NCI-H774 (cell line): ENCODE results near the gene PELO.

ENCODE experiments used
- DNase-seq: peaks from one replicate; lab custom pipeline; 2025; lab: John Stamatoyannopoulos, UW

The PELO gene

DNA sequence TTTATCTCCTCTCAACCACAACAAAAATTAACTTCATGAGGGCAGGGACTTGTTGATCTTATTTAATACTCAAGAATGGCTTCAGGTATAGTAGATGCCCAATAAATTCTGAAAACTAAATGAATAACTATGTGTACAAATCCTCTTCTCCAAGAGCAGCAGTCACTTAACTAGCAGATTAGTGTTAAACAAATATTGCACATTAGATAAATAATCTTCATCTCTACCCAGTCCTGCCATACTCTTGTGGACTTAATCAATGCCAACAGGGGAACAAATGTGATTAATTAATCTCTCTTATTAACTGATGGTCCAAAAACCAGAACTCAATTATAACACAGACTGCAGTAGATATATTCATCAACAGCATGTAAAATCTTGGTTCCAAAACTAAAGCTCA, 15.0 kb upstream of the PELO start:
- DNase-seq = no peak

DNA sequence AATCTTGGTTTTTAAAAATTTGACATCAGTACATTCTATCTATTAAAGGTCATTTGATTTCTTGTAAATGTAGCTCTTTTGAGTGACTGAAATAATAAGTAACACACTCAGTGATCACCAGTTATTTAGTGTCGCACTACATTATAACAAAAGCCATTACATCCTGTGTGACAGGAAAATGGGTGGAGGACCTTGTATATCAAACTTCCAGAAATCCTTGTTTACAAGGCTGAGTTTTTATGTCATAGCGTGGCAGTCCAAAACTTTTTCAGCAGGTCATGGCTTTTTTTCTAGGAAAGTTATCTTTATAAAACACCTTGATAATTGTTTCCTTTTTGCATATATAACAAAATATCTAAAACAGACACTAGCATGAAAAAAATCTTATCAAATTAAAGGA, 14.4 kb upstream of the PELO start:
- no peak for DNase-seq

DNA sequence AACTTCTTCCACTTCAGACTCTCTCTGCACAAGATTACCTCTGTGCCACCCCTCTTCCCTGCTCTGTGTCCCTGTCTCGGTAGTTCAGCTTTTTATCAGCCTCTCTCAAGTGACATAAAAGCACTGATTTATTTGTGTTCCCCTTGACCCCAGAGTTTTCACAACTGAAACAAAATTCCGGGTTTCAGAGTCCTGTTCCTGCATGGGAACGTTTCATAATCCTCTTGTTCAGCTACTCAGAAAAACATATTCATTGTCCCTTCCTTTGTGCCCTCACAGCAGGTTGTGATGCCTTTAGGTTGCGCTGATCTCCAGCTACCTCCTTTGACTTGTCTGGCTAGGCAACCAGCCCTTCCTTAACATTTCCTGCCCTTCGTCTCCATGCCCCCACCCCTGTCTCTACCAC, 13.7 kb upstream of the PELO start:
- DNase-seq = no peak

DNA sequence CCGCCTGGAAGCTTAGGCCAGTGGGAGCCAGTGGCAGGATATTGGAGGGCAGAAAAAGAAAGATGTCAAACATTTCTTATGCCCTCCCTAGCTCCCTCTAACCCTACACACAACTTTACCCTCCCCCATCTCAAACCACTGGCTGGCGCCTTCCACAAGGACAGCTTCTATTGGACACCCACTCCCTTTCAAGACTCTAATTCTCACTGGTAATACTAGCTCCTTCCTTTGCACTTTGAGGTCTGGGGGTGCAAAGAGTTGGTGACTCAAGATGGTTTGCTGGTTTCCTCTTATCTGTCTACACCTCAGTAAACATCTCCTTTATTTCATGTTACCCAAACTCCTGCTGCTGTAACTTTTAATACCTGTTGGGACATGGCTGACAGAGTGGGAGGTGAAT, 11.6 kb upstream of the PELO start:
- no peak for DNase-seq

DNA sequence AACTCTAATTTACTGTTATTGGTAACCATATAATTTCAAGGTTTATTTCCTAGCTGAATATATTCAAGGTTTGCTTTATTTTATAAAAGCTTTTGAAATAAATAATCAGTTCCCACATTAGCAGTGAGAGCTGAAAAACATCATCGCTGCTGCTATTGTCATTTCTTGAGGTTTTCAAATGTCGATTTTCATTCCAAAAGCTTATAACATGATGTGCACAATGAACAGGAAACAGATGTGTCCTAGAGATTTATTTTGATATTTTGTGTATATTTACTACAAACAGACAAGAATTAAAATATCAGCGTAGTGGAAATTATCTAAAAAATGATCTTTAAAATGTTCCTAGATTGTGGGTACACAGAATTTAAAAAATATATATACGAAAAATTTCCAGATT, 10.5 kb upstream of the PELO start:
- no peak for DNase-seq

DNA sequence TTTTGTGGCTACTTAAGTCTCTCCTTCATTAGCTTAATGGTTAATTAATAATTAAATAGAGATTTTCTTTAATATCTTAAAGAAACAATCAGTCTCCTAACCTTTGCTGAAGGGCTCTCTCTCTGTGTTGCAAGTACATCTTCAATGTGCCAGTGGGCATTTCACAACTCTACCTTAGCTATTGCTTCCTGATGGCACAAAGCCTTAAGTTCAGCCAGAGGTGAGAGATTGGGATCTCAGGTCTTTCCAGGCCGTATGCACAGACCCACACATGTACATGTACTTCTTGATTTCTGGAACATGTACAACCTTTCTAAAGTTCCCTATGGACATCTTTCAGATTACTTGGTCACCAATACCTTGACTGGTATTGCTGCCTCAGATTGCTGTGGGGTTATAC, 8.9 kb upstream of the PELO start:
- DNase-seq = no peak

DNA sequence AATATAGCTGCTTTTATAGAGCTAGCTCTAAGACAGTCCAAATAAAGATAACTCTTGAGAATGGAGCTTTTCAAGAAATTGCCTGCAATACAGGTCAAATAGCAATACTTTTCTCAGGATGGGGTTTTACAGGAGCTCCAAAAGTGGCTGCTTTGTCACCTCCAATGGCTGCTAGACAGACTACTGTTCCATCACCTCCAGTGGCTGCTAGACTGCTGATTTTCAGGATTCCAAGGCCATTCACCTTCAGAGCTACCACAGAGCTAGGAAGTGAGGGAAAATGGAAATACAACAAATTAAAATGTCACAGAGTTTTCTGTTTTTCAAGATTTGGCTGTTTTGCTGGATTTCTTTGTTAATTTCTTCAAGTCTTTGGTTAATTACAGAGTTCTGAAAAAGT, 8.5 kb upstream of the PELO start:
- no peak for DNase-seq

DNA sequence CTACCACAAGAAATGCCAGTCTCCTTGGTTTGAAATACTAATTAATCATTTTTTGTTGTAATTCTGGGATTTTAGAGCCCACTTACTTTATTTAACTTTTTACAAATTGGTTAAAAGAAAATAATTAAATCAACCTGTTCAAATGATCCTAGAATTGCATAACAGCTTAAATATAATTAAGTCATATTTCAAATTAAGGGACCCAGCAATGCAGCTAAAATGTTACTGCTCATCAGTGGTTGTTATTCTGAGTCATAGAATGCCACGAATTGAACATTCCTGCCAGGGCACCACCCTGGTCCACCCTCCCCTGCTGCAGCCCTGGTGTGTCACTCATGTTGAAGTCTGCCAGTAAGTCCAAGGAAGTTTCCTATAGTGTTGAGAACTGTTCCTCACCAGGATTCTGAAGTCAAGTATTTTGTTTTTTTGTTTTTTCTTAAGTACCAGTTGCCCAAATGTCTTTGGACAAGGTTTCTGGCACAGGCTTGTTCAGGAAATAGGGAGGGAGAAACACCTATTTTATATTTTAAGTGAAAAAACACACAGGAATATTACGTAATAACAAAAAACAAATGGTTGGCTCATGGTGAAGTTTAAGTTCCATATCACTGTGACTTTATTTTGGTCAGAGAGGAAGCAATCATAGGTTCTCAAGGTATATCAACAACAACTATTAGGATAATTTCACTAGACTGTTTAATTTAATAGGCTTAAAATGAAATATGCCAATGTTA, 4.3 kb upstream of the PELO start:
- no peak for DNase-seq

DNA sequence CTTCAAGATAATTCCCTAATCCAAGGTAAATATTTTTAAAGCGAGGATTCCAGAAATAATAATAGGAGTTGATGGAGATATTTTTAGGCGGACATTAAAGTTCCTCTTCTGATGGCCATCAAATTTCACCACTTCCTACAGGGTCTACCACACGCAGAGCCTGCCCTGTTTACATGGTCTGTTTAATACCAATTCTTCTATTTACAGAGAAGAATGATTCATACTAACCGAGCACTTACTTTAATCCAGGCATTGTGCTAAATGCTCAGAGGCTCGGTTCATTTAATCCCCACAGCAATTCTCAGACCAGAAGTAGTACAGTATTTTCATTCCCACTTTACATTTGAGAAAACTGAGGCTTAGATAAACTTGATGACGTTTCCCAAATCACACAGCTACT, 3.0 kb upstream of the PELO start:
- no peak for DNase-seq

DNA sequence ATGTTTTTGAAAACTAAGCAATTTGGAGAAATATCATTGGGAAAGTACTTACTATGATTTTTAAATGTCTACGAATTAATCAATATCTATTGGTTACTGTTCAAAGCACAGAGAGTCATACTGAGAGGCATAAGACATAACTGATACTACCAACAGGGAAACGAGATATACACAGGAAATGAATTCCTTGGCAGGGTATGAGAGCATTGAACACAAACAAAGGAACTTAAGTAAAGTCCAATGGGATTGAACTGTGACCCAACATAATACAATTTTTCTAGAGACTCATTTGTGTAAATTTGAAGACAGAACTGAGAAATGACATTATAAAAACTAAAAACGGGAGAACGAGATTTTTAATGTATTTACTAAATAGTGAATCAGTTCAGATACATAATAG, 1.3 kb upstream of the PELO start:
- no peak for DNase-seq

DNA sequence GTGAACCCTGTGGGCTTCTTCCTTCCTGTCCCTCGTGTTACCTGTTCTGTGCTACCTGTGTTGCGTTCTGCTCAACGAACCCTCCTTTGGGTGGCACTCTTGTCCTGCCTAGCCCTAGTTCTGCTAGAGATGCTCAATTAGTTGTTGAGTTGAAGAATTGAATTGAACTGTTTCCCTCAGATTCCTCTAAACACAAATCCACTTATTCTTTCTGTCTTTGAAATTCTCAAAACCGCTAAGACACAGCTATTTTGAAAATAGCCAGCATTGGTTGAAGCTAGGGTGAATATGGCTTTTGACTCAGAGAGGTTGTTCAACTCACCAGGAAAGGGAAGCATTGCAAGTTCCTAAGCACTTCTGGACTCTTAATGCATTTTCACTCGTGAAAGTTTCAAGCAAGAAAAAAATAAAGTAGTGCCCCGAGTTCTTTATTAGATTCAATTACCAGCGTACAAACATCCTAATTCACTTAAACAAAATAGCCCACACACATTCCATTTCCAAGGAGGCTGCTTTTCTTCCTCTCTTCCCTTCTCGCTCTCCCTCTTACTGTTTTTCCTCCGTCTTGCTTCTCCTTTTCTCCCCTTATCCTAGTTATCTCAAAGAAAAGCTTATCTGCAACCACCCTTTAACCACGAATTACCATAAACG, 642 bp upstream of the PELO start:
- DNase-seq = no peak

DNA sequence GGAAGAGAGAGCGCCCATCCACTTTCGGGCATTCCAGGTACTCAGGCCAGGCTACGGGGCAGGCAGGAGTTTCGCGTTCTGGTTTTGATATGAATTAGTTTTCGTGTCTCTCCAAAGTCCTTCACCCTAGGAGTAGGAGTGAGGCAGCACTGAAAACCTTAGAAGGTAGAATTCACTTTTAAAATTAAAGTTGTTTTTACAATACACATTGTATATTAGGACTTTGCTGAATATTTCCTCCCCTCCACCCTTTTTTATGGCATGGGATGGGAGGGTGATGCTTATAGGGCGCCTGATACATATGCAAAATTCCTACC, 747 bp downstream of the PELO start:
- no peak for DNase-seq

DNA sequence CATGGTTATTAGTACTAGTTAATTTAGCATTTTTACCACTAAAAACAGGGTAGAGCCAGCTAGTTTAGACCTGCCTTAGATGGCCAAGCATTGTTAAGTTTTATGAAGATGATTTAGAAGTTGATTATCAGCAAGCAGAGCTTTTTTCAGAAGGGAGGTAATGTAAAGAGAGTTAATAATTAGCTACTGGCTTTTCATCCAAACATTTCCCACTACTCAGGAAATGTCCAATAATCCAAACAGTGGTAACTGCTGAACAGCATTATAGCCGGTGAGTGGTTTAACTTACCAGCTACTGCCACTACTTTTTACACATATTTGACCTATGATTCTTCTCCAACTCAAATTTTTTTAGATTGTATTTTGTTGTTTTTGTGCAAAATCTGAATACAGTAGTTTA, 1.7 kb downstream of the PELO start:
- no peak for DNase-seq

DNA sequence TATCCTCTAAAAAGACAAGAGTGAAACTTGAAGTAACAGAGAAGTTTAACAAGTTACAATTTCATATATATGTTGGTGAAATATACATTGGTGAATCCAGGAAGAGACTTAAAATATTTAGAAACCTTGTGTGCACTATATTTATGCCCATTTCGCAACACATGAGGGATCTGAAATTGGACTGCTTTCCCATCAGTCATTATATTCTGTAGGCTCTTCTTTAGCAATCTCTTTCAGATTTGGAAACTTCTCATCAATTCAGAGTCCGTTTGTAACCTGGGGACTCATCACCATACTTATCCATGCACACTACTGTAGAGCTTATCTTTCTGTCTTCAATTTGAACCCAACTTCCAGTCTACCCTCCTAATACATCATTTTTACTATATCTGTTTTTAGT, 2.1 kb downstream of the PELO start:
- no peak for DNase-seq

DNA sequence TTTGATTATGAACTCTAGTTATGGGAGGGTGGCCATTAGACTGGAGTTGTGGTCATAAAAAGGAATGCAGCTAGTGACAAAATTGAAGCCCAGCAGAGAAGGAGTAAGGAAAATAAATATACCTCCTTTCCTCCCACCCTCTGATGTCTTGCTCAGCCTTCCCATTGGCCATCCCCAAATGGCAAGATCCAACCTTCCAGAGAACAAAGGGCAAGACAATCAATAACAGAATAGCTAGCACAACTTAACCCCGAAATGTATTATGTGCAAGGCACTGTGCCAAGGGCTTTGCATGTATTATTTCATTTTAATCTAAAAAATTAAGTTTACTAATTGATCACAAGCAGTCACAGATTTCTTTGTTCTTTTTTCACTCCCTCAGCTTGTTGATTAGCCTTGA, 3.6 kb downstream of the PELO start:
- DNase-seq = no peak

DNA sequence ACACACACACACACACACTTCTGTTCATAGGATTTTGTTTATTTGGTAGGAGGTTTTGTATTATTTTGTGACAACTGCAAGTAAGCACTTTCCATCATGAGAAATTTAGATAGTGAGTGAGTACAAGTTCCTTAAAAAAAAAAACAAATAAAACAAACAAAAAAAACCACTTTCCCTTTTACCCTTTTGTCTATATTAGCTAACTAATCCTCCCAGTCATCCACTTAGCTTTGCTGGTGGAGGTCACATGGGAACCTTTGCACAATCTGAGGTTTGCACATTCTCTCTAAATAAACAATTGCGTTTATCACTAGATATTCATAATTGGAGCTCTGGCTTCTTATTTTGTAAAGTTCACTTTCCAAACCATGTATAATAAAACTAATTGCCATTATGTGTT, 6.8 kb downstream of the PELO start:
- no peak for DNase-seq

DNA sequence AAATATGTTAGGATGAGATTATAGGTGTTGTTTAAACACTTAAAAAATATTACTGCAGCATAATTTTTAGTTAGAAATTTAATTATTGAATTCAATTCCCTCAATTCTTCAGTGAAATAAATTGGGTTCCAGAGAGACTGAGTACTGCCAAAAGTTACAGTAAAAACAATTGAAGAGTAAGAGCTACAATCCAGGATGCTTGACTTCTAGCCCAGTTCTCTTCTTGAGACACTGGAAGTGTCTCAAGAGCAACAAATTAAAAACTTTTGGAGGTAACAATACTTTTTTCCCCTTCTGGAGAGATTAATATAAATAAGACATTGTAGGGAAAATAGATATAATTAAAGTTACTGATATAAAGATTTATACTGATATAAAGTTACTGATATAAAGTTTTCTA, 8.3 kb downstream of the PELO start:
- DNase-seq = no peak

DNA sequence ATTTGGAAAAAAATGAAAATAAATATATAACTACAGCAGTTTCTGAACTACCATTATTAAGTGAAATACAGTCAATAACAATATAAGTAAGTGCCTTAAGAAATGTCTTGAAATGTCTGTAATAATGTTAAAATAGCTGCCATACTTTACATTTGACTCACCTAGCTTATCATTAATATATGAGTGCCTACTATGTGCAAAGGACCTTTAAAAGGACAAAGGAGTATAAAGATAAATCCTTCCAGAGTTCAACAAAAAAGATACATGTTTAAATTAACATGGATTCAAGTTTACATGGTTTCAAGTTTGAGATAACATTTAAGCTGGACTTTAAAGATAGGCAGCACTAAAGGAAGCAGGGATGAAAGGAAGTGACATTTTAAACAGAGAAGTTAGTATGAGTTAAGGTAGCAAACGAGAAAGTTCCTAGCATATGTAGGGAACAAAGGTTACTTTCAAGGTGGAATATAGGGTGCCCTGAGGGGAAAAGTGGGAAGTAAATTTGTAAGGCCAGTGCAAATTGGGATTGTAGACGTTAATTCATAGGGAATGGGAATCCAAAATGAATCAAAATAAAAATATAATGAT, 8.9 kb downstream of the PELO start:
- no peak for DNase-seq

DNA sequence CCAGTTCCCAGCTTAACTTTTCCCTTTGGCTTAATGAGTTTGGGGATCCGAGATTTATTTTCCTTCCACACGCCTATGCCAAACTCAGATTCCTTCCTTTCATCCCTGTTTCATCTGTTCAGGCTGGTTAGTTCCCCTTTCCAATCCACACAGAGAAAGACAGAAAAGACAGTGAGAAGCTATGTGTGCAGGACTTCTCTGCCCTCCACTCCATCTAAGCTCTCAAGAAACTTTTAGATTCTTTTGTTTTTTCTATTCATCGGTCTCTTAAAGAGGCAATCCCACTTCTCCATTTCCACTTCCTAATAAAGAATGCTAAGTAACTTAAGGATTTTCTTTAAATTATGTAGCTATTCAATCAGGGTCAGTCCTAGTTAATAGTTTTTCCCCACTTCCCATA, 11.2 kb downstream of the PELO start:
- DNase-seq = no peak

DNA sequence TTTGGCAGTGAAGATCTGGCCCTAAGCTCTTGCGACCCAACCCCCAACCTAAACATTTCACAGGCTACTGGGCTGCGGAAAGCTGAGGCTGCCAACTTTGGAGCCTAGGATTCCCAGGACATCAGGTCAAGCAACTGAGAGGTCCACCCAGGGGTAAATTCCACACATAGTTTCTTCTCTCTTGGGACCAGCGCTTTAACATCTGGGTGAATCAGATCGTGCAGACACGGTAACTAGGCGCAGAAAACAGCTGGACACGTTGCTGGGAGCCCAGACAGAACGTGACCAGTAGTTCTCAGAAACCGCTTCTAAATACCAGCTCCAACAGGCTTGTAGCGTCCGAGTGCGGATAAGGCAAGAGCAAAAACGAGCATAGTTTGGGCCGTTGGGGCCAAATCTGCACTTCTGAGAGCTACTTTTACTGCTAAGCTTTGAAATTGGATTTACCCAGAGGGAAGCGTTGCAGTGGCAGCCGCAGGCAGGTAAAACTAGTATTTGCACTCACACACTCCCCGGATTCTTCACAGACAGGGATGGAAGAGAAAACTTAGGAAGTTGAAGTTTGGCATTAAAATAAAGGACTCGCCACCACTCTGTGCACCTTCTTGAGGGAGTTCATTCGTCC, 11.8 kb downstream of the PELO start:
- DNase-seq = no peak

DNA sequence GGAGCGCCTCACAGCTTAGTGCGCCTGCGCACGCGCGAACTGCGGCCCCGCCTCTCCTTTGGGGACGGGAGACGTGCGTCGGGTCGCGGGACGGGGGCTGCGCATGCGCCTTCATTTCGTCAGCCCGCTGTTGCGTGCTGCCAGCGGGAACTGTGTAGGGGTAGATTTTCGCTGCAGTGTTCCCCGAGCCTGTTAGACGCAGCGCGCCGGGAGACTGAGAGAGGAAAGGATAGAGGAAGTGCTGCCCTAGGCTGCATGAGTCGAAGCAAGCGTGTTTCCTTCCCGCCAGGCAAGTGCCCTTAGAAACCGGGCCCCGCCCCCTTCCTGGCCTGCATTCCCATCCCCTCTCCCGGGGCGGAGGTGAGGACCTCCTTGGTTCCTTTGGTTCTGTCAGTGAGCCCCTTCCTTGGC, 12.3 kb downstream of the PELO start:
- DNase-seq = peak; percentile 88

DNA sequence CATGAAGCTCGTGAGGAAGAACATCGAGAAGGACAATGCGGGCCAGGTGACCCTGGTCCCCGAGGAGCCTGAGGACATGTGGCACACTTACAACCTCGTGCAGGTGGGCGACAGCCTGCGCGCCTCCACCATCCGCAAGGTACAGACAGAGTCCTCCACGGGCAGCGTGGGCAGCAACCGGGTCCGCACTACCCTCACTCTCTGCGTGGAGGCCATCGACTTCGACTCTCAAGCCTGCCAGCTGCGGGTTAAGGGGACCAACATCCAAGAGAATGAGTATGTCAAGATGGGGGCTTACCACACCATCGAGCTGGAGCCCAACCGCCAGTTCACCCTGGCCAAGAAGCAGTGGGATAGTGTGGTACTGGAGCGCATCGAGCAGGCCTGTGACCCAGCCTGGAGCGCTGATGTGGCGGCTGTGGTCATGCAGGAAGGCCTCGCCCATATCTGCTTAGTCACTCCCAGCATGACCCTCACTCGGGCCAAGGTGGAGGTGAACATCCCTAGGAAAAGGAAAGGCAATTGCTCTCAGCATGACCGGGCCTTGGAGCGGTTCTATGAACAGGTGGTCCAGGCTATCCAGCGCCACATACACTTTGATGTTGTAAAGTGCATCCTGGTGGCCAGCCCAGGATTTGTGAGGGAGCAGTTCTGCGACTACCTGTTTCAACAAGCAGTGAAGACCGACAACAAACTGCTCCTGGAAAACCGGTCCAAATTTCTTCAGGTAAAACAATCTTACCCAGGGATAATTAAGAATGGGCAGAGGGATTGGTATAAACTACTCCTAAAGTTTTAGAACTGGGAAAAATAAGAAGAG, 12.9 kb downstream of the PELO start:
- no peak for DNase-seq

DNA sequence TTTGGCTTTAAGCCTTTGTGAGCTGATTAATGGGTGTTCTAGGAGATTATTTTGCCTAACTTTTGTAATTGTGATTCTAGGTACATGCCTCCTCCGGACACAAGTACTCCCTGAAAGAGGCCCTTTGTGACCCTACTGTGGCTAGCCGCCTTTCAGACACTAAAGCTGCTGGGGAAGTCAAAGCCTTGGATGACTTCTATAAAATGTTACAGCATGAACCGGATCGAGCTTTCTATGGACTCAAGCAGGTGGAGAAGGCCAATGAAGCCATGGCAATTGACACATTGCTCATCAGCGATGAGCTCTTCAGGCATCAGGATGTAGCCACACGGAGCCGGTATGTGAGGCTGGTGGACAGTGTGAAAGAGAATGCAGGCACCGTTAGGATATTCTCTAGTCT, 13.6 kb downstream of the PELO start:
- no peak for DNase-seq
